SK-N-SH treated with all-trans-retinoic acid at 6 μM for 48 hours (cell line): ENCODE measurements around the gene SLC2A1.

Source experiments
- ARNTL ChIP-seq: fragments of 450-650 bp; formaldehyde crosslinking; IDR thresholded peaks from 2 replicates; pipeline ENCODE4 v1.5.0; 2020; ENCODE audit warnings: low read depth, mild to moderate bottlenecking, moderate library complexity, borderline replicate concordance
- CSDC2 ChIP-seq: fragments of 250-450 bp; sonication (Bioruptor Pico); IDR thresholded peaks from 2 replicates; pipeline ENCODE4 v1.5.0; 2020; ENCODE audit warnings: mild to moderate bottlenecking, moderate library complexity
- CSRNP3 ChIP-seq: fragments of 250-450 bp; sonication (Bioruptor Pico); IDR thresholded peaks from 2 replicates; pipeline ENCODE4 v1.5.1; 2021; ENCODE audit warnings: mild to moderate bottlenecking, moderate library complexity
- ESRRG ChIP-seq: fragments of 250-450 bp; sonication (Bioruptor Pico); IDR thresholded peaks from 2 replicates; pipeline ENCODE4 v1.6.1; 2021; ENCODE audit warnings: mild to moderate bottlenecking
- GLIS3 ChIP-seq: fragments of 250-450 bp; sonication (Bioruptor Pico); IDR thresholded peaks from 2 replicates; pipeline ENCODE4 v1.5.0; 2020; ENCODE audit warnings: mild to moderate bottlenecking, moderate library complexity
- RARB ChIP-seq: fragments of 250-450 bp; sonication (Bioruptor Pico); IDR thresholded peaks from 2 replicates; pipeline ENCODE4 v1.8.0; 2021; ENCODE audit warnings: mild to moderate bottlenecking, moderate library complexity
- ZC3H10 ChIP-seq: fragments of 250-450 bp; sonication (Bioruptor Pico); IDR thresholded peaks from 2 replicates; pipeline ENCODE4 v1.5.1; 2021; ENCODE audit warnings: mild to moderate bottlenecking, moderate library complexity
- ZFP30 ChIP-seq: fragments of 450-650 bp; formaldehyde crosslinking; IDR thresholded peaks from 2 replicates; pipeline ENCODE4 v1.5.0; 2022; ENCODE audit warnings: mild to moderate bottlenecking, moderate library complexity

- TF ChIP-seq RARB (CRISPR knock-in tag) (no peak), GLIS3 (no peak), CSRNP3 (no peak), CSDC2 (no peak), ZFP30 (CRISPR knock-in tag) (no peak), ZC3H10 (CRISPR knock-in tag) (no peak), ESRRG (no peak), ARNTL (CRISPR knock-in tag) (no peak)
These were observed 2.1 kb upstream of the SLC2A1 start for GRCh38 chr1:42960566-42961311.
